Ascending aorta (tissue), 2 donors: ENCODE results near the gene BBS9. TPM values are rescaled to one million over a fixed set of nuclear protein-coding genes. Genes with fewer than 3 reads are reported as not detected.

Source experiments
- DNase-seq, 2 donors: peaks; one replicate each; pipeline ENCODE4 v3.0.0-alpha.2; 2019; ENCODE audit warnings: low spot score in 2 of 2
- H3K27ac ChIP-seq, 2 donors: fragments of 200-600 bp; sonication (generic); one replicate each; pipeline ENCODE4 v1.5.1; 2016 to 2017; ENCODE audit warnings: mild to moderate bottlenecking in 1 of 2
- H3K27me3 ChIP-seq: fragments of 200-600 bp; sonication (generic); one replicate; pipeline ENCODE4 v1.5.1; 2017
- H3K36me3 ChIP-seq, 2 donors: fragments of 200-600 bp; sonication (generic); one replicate each; pipeline ENCODE4 v1.5.1; 2016
- H3K4me1 ChIP-seq, 2 donors: fragments of 200-600 bp; sonication (generic); one replicate each; pipeline ENCODE4 v1.5.1; 2016 to 2017; ENCODE audit warnings: mild to moderate bottlenecking in 1 of 2
- H3K4me3 ChIP-seq, 2 donors: fragments of 200-600 bp; sonication (generic); one replicate each; pipeline ENCODE4 v1.5.1; 2016 to 2017; ENCODE audit warnings: mild to moderate bottlenecking in 1 of 2
- H3K9me3 ChIP-seq, 2 donors: fragments of 200-600 bp; sonication (generic); one replicate each; pipeline ENCODE4 v1.5.1; 2016
- CTCF ChIP-seq, 3 experiments: fragments of 200-600 bp in 2 of 3; fragments of 450-650 bp in 1 of 3; sonication (generic) in 2 of 3; IDR thresholded peaks; one replicate each; pipeline ENCODE4 v1.5.1; 2016 to 2019; ENCODE audit warnings: antibody characterized with exemption in 3 of 3, mild to moderate bottlenecking in 1 of 3, moderate library complexity in 1 of 3
- intact Hi-C: fragments of 100-400 bp; cut with DNase I; formaldehyde crosslinking; loops from one replicate; pipeline ENCODE4 v1.15.1; 2023
- total RNA-seq: library from RNA; depleted of rRNA; stranded (reverse); fragments of >200 nt; gene quantifications from one replicate; pipeline ENCODE4 v1.1.0, GENCODE V29; 2016

BBS9 gene
- total RNA-seq, 1 donor from 2014 or later: 23.3 TPM

- H3K27me3 ChIP-seq: no peaks in the 10 kb centered on the region
- intact Hi-C loops: no loop called here
- H3K27ac ChIP-seq: no peak overlapping the region
- no peaks in the 10 kb centered on the region for H3K4me1 ChIP-seq
- no peaks in the 10 kb centered on the region for H3K36me3 ChIP-seq
- no peak overlapping the region for H3K4me3 ChIP-seq
- no peak for TF ChIP-seq CTCF (IDR thresholded peaks at IDR 0.05)
- DNase-seq: no peak
- H3K9me3 ChIP-seq: no peaks in the 10 kb centered on the region
These were observed 433.6 kb downstream of the BBS9 start for GRCh38 chr7:33562996-33563395.

- H3K4me1 ChIP-seq: no peaks in the 10 kb centered on the region
- DNase-seq: no peak
- no peak for TF ChIP-seq CTCF (IDR thresholded peaks at IDR 0.05)
- no peaks in the 10 kb centered on the region for H3K9me3 ChIP-seq
- intact Hi-C loops: no loop called here
- no peaks in the 10 kb centered on the region for H3K36me3 ChIP-seq
- no peaks in the 10 kb centered on the region for H3K27me3 ChIP-seq
- H3K27ac ChIP-seq: no peak overlapping the region
- no peak overlapping the region for H3K4me3 ChIP-seq
These were observed 434.3 kb downstream of the BBS9 start for GRCh38 chr7:33563651-33564050.

GRCh38 chr7:33578166-33578565 is 448.8 kb downstream of the BBS9 start:
- Histone ChIP-seq H3K4me1 (no peaks in the 10 kb centered on the region), H3K27me3 (no peaks in the 10 kb centered on the region), H3K9me3 (no peaks in the 10 kb centered on the region), H3K4me3 (no peak overlapping the region), H3K27ac (no peak overlapping the region), H3K36me3 (no peaks in the 10 kb centered on the region)
- TF ChIP-seq CTCF (IDR thresholded peaks at IDR 0.05): no peak
- intact Hi-C loops: no loop called here
- no peak for DNase-seq

GRCh38 chr7:33578881-33579672 is 449.7 kb downstream of the BBS9 start:
- H3K36me3 ChIP-seq: no peaks in the 10 kb centered on the region
- no peak overlapping the region for H3K27ac ChIP-seq
- H3K4me1 ChIP-seq: no peaks in the 10 kb centered on the region
- H3K4me3 ChIP-seq: no peak overlapping the region
- H3K27me3 ChIP-seq: no peaks in the 10 kb centered on the region
- no peaks in the 10 kb centered on the region for H3K9me3 ChIP-seq
- no peak for TF ChIP-seq CTCF (IDR thresholded peaks at IDR 0.05)
- no peak for DNase-seq
- intact Hi-C loops: no loop called here

- no peaks in the 10 kb centered on the region for H3K36me3 ChIP-seq
- no peaks in the 10 kb centered on the region for H3K27me3 ChIP-seq
- H3K4me3 ChIP-seq: no peak overlapping the region
- no peak for TF ChIP-seq CTCF (IDR thresholded peaks at IDR 0.05)
- no peaks in the 10 kb centered on the region for H3K9me3 ChIP-seq
- no peaks in the 10 kb centered on the region for H3K4me1 ChIP-seq
- no peak overlapping the region for H3K27ac ChIP-seq
- no peak for DNase-seq
- intact Hi-C loops: no loop called here
These were observed 450.3 kb downstream of the BBS9 start for GRCh38 chr7:33579673-33579960.

GRCh38 chr7:33581236-33581635 is 451.9 kb downstream of the BBS9 start:
- no peaks in the 10 kb centered on the region for H3K4me1 ChIP-seq
- H3K27ac ChIP-seq: no peak overlapping the region
- no peaks in the 10 kb centered on the region for H3K9me3 ChIP-seq
- intact Hi-C loops: no loop called here
- TF ChIP-seq CTCF (IDR thresholded peaks at IDR 0.05): no peak
- no peaks in the 10 kb centered on the region for H3K36me3 ChIP-seq
- no peaks in the 10 kb centered on the region for H3K27me3 ChIP-seq
- DNase-seq: no peak
- no peak overlapping the region for H3K4me3 ChIP-seq
